K562 (cell line): Measurements from ENCODE around the gene SEPTIN12. TPM values are rescaled to one million over a fixed set of nuclear protein-coding genes. Genes with fewer than 3 reads are reported as not detected.

Source experiments
- ATAC-seq: fragments of 200-7000 bp; cut with Tn5 transposase; 3 replicates; pipeline ENCODE4 v1.9.1; 2020; ENCODE audit warnings: moderate library complexity
- BruUV-seq: library from RNA; stranded (reverse); fragments of 400-500 nt; replicated peaks from 2 replicates; lab custom pipeline; 2021; lab: Mats Ljungman, UMichigan
- CTCF ChIA-PET: fragments of 300-600 bp; formaldehyde crosslinking; extraction: SDS; loops from one replicate; lab custom pipeline; 2021; ENCODE audit warnings: low intra/inter-chr PET ratio; lab: Yijun Ruan, JAX
- POLR2A ChIA-PET: fragments of 300-600, 350-650 bp; sonication (Branson Sonifier 250); formaldehyde crosslinking; extraction: SDS; loops from one replicate; lab custom pipeline; 2021; ENCODE audit warnings: antibody characterized with exemption, inconsistent platforms; lab: Yijun Ruan, JAX
- DNase-seq, 4 experiments: peaks; one replicate each; pipeline versions ENCODE4 v3.0.0 to v3.0.0-alpha.2; 2011 to 2018; ENCODE audit warnings: low spot score in 3 of 4, mixed read lengths in 3 of 4; ENCODE audit errors: extremely low read depth in 1 of 4
- FAIRE-seq: peaks from 2 replicates; lab custom pipeline; 2011; peaks lifted over from hg19 to GRCh38; lab: Jason Lieb, UNC
- H2AFZ ChIP-seq: 2 replicates; pipeline ENCODE4 v1.6.0; 2011; ENCODE audit warnings: low read depth, low read length, control low read depth, inconsistent platforms
- H3K27ac ChIP-seq: fragments of 200-600 bp; 3 replicates; pipeline ENCODE4 v1.8.0; 2011; ENCODE audit warnings: low read depth, mild to moderate bottlenecking, control low read depth, inconsistent platforms, low read length, moderate library complexity, mixed read lengths; ENCODE audit errors: extremely low read depth
- H3K27me3 ChIP-seq, 2 experiments: fragments of 300-600 bp in 1 of 2; 2 replicates in 1 of 2; 3 replicates in 1 of 2; pipeline versions ENCODE4 v1.6.0 to v1.8.0; 2011; ENCODE audit warnings: inconsistent platforms in 2 of 2, low read length in 2 of 2, mild to moderate bottlenecking in 1 of 2, mixed read lengths in 1 of 2, moderate library complexity in 1 of 2; ENCODE audit not compliant: control insufficient read depth in 2 of 2, insufficient read depth in 2 of 2
- H3K36me3 ChIP-seq: fragments of 300-600 bp; 3 replicates; pipeline ENCODE4 v1.8.0; 2011; ENCODE audit warnings: mild to moderate bottlenecking, low read length, inconsistent platforms; ENCODE audit not compliant: control insufficient read depth, insufficient read depth
- H3K4me1 ChIP-seq, 2 experiments: fragments of 200-600 bp in 1 of 2; replicated peaks in 1 of 2; 2 replicates in 1 of 2; 3 replicates in 1 of 2; pipeline versions ENCODE4 v1.5.1 to v1.8.0; 2011; ENCODE audit warnings: inconsistent platforms in 2 of 2, low read length in 2 of 2, mild to moderate bottlenecking in 1 of 2, mixed read lengths in 1 of 2, moderate library complexity in 1 of 2; ENCODE audit not compliant: control insufficient read depth in 2 of 2, insufficient read depth in 2 of 2
- H3K4me2 ChIP-seq: 2 replicates; pipeline ENCODE4 v1.6.1; 2011; ENCODE audit warnings: low read length, control low read depth, inconsistent platforms, mixed read lengths; ENCODE audit not compliant: insufficient read depth
- H3K4me3 ChIP-seq: fragments of 200-600 bp; sonication (generic), shearing (Covaris generic); 2 replicates; pipeline ENCODE4 v1.5.1; 2016; ENCODE audit warnings: control low read depth, inconsistent platforms
- H3K79me2 ChIP-seq: fragments of 200-600 bp; 3 replicates; pipeline ENCODE4 v1.8.0; 2011; ENCODE audit warnings: low read length, inconsistent platforms; ENCODE audit not compliant: control insufficient read depth, insufficient read depth
- H3K9ac ChIP-seq, 2 experiments: 2 replicates each; pipeline versions ENCODE4 v1.6.0 to v1.6.1; 2011; ENCODE audit warnings: low read depth in 2 of 2, low read length in 2 of 2, control low read depth in 1 of 2, inconsistent platforms in 1 of 2, mild to moderate bottlenecking in 1 of 2, mixed read lengths in 1 of 2; ENCODE audit not compliant: insufficient read depth in 1 of 2
- H3K9me1 ChIP-seq: one replicate; pipeline ENCODE4 v1.6.0; 2011; ENCODE audit warnings: inconsistent platforms, mild to moderate bottlenecking, low read length, moderate library complexity; ENCODE audit not compliant: control insufficient read depth, insufficient read depth
- H3K9me3 ChIP-seq: replicated peaks from 2 replicates; pipeline ENCODE4 v1.5.1; 2011; ENCODE audit warnings: low read depth, low read length, inconsistent platforms; ENCODE audit not compliant: control insufficient read depth, insufficient read depth
- H4K20me1 ChIP-seq: replicated peaks from 2 replicates; pipeline ENCODE4 v1.6.1; 2011; ENCODE audit warnings: low read length, inconsistent platforms, mixed read lengths; ENCODE audit not compliant: control insufficient read depth, insufficient read depth
- ARID2 ChIP-seq: fragments of 450-650 bp; IDR thresholded peaks from 2 replicates; pipeline ENCODE4 v1.6.1; 2017; ENCODE audit warnings: antibody characterized with exemption, mild to moderate bottlenecking
- POLR2AphosphoS2 ChIP-seq: IDR thresholded peaks from 2 replicates; pipeline ENCODE4 v1.6.1; 2012; ENCODE audit warnings: low read length, improper control_type of control experiment
- RAD51 ChIP-seq: fragments of 450-650 bp; IDR thresholded peaks from 2 replicates; pipeline ENCODE4 v1.7.1; 2016; ENCODE audit warnings: low read depth, mild to moderate bottlenecking, borderline replicate concordance
- RBM17 ChIP-seq: fragments of 200-400 bp; formaldehyde crosslinking; IDR thresholded peaks from 2 replicates; pipeline ENCODE4 v1.6.1; 2017; ENCODE audit warnings: low read depth, mild to moderate bottlenecking, low read length, borderline replicate concordance
- ZFP30 ChIP-seq: fragments of 250-450 bp; sonication (Bioruptor Pico); IDR thresholded peaks from 2 replicates; pipeline ENCODE4 v1.8.0; 2022; ENCODE audit warnings: moderate library complexity, mild to moderate bottlenecking, inconsistent platforms, borderline replicate concordance
- ZNF165 ChIP-seq: fragments of 250-450 bp; sonication (Bioruptor Pico); IDR thresholded peaks from 2 replicates; pipeline ENCODE4 v1.4.0; 2020; ENCODE audit warnings: borderline replicate concordance
- WGBS: fragments of 100-300 bp; shearing (Covaris generic); methylation state at CpG from one replicate; pipeline ENCODE4 v1.1.6; 2016; ENCODE audit warnings: low coverage, mixed read lengths; ENCODE audit not compliant: insufficient coverage; ENCODE audit errors: missing lambda C conversion rate; 5-methylcytosine and 5-hydroxymethylcytosine counted together
- in situ Hi-C: fragments of 300-500 bp; cut with MboI; formaldehyde crosslinking; loops from 4 replicates; pipeline ENCODE4 v1.15.0; 2018; ENCODE audit warnings: inconsistent platforms, mixed read lengths
- intact Hi-C: fragments of 100-400 bp; cut with micrococcal nuclease; formaldehyde crosslinking; loops from 2 replicates; pipeline ENCODE4 v1.14.2; 2022
- polyA plus RNA-seq, 8 experiments: library from polyadenylated mRNA; depleted of rRNA in 4 of 8; stranded (reverse) in 5 of 8; unstranded in 3 of 8; fragments of >200 nt; fragmentation: Nextera tagmentation in 2 of 8; fragmentation: Illumina TruSeq in 1 of 8; extraction: Ambion mirVana in 2 of 8; extraction: Trizol in 1 of 8; gene quantifications; 2 replicates each; pipeline versions ENCODE4 v1.2.1 to v1.2.3, GENCODE V29; 2011 to 2014; ENCODE audit warnings: inconsistent platforms in 1 of 8, missing spikeins in 1 of 8
- total RNA-seq, 7 experiments: library from RNA; depleted of rRNA in 6 of 7; stranded (reverse); fragments of >200 nt in 6 of 7; fragmentation: Illumina TruSeq in 2 of 7; extraction: Trizol in 2 of 7; gene quantifications; 2 replicates each; pipeline versions ENCODE4 v1.2.1 to v1.2.3, GENCODE V29; 2011 to 2021; ENCODE audit warnings: low replicate concordance in 1 of 7
- TF ChIP-seq, protein P1 (sequence below): sonication (generic); formaldehyde crosslinking; IDR thresholded peaks from 2 replicates; pipeline ENCODE4 v1.8.1; 2023; ENCODE audit warnings: mild to moderate bottlenecking, missing genetic modification reagents

The SEPTIN12 gene
- total and polyA plus RNA-seq, 9 of the 15 experiments (the other 6 are each of a cell fraction or from before 2014, with no cell fraction given) = not detected

DNA sequence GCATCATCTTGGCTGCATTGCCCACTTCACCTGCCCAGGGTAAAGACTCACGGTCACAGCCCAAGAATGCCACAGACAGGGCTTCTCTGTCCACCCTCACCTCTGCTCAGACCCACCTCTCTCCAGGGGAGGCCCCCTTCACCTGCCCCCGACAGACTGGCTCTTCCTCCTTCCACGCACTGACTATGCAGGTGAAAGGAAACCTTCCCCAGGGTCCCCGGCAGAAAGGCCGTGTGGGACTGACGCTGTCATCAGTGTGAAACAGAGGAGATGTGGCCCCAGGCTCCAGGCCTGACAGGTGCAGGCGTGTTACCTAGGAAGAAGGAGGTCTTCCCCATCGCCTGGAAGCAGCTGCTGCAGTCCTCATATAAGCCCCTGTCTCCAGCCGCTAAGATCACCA, 23.6 kb upstream of the SEPTIN12 start:
- no peak for FAIRE-seq
- ATAC-seq = no peak
- H3K9me1 ChIP-seq = no peaks in the 10 kb centered on the region
- no peak overlapping the region for H3K4me3 ChIP-seq
- intact Hi-C loops = no loop called here
- no peaks in the 10 kb centered on the region for H3K9me3 ChIP-seq
- no peak for DNase-seq
- H3K79me2 ChIP-seq = no peaks in the 10 kb centered on the region
- in situ Hi-C loops = no loop called here
- TF ChIP-seq POLR2AphosphoS2 = 0 out of 2 replicates have a peak, but pooled peaks have one; percentile 57
- TF ChIP-seq, protein P1, sequence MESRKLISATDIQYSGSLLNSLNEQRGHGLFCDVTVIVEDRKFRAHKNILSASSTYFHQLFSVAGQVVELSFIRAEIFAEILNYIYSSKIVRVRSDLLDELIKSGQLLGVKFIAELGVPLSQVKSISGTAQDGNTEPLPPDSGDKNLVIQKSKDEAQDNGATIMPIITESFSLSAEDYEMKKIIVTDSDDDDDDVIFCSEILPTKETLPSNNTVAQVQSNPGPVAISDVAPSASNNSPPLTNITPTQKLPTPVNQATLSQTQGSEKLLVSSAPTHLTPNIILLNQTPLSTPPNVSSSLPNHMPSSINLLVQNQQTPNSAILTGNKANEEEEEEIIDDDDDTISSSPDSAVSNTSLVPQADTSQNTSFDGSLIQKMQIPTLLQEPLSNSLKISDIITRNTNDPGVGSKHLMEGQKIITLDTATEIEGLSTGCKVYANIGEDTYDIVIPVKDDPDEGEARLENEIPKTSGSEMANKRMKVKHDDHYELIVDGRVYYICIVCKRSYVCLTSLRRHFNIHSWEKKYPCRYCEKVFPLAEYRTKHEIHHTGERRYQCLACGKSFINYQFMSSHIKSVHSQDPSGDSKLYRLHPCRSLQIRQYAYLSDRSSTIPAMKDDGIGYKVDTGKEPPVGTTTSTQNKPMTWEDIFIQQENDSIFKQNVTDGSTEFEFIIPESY = no peak
- TF ChIP-seq, all 486 proteins: peak for 1
- no peaks in the 10 kb centered on the region for H3K27me3 ChIP-seq
- no peak overlapping the region for H3K27ac ChIP-seq
- peak overlapping the region in 1 of 2 experiments; percentile 22; a peak in 1 of 4 replicates for H3K9ac ChIP-seq
- peaks cover 0 to 3% of the 10 kb centered on the region in 2 experiments; a peak in 2 of 5 replicates for H3K4me1 ChIP-seq
- 85% methylated on average over 5 of the region's 9 CpGs for WGBS
- no TSS peak for BruUV-seq
- ChIA-PET POLR2A (interaction anchor here (0.5 to 0.7 kb wide), 3 partner anchors 15 to 515 kb away, joined by 3 read pairs; no protein-coding TSS in a partner anchor), CTCF (no interaction called here)
- no peak overlapping the region for H3K4me2 ChIP-seq
- peaks cover 83% of the 10 kb centered on the region for H3K36me3 ChIP-seq
- no peaks in the 10 kb centered on the region; the same call in 1 of the 2 replicates for H4K20me1 ChIP-seq
- H2AFZ ChIP-seq = no peak overlapping the region

DNA sequence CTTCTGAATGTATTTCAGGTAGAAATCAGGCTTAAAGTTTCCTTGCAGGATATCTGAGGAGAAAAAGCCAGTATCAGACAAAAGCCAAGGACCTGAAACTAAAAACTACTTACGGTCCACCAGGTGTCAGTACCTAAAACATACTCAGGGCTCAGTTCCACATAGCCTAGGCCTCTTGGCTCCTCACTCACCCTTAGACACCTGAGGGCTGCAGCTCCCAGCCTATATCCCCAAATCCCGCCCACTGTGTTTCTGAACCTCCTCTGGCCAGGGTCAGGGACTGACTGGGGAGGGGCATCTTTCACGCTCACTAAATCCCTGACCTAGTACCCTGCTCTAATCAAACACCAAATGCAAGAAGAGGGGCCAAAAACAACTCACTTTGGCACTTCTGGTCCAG, 23.1 kb upstream of the SEPTIN12 start:
- Histone ChIP-seq H3K4me1 (peaks cover 0 to 3% of the 10 kb centered on the region in 2 experiments; a peak in 2 of 5 replicates), H3K9me3 (no peaks in the 10 kb centered on the region), H3K27me3 (no peaks in the 10 kb centered on the region), H3K9me1 (no peaks in the 10 kb centered on the region)
- ATAC-seq = peak; percentile 42
- CTCF ChIA-PET = no interaction called here
- BruUV-seq = no TSS peak
- TF ChIP-seq ZFP30 (CRISPR knock-in tag) (no peak), RAD51 (no peak), RBM17 (no peak), ARID2 (no peak), ZNF165 (CRISPR knock-in tag) (no peak)
- TF ChIP-seq, all 486 proteins: peak for 0
- H2AFZ ChIP-seq = no peak overlapping the region
- H4K20me1 ChIP-seq = no peaks in the 10 kb centered on the region; the same call in 1 of the 2 replicates
- intact Hi-C loops = no loop called here
- H3K4me2 ChIP-seq = no peak overlapping the region
- H3K27ac ChIP-seq = no peak overlapping the region
- H3K4me3 ChIP-seq = no peak overlapping the region
- no peak for FAIRE-seq
- POLR2A ChIA-PET = no interaction called here
- no peak for DNase-seq
- peak overlapping the region in 1 of 2 experiments; percentile 7; a peak in 1 of 4 replicates for H3K9ac ChIP-seq
- H3K79me2 ChIP-seq = no peaks in the 10 kb centered on the region
- WGBS = 88% methylated on average over 3 of the region's 3 CpGs
- in situ Hi-C loops = no loop called here
- peaks cover 84% of the 10 kb centered on the region for H3K36me3 ChIP-seq
